HG03354 (cell line): ENCODE data around the gene AKNAD1.

Experiments used
- ATAC-seq: cut with Tn5 transposase; IDR thresholded peaks from one replicate; pipeline ENCODE4 v1.9.1; 2021; ENCODE audit warnings: mild to moderate bottlenecking; ENCODE audit not compliant: unreplicated experiment, poor library complexity, severe bottlenecking

Gene AKNAD1

DNA sequence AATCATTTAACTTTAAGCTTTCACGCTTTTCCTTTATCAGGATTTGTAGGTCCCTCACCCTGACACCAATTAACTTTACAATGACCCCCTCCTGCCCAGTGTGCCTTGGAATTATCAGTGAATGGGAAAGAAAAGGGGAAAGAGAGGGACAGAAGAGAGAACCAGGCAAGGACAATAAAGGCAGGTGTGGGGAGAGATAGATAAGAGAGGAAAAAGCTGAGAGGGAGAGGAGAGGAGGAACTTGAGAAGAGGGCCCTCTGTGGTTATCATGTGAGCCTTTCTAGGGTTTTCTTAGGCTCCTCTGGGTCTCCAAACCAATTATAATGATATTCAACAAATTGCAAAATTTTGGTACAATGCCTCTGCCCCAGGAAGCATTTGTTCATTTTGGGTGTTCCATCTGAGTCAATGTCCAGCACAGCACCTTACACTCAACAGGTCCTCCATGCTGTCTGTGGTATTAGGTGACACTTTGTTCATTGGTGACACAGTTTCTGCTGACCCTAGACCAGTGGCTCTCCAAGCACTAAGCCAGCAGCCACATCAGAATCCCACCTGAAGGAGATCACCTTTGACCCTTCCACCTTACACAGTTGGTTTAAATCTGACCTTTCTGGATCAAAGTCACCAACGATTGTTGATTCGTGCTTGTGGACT lies 14.2 kb downstream of the AKNAD1 start:
- ATAC-seq = no peak

DNA sequence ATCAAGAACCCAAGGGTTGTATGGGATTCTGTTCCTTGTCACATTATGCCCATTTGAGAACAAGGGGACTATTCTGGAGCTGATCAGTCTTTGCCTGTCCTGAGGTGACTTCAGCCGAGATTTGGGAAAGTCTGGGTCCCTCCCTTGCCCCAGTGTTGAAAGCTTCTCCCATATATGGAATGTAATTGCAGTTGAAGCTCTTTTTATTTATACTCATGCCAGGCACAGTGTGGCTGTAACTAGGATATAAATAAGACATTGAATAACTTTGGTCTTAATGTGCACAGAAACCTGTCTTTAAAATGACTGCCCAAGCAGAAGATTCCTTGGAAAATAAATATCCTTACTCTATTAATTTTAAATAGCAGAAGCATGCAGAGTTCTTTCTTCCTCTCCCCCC lies 15.2 kb downstream of the AKNAD1 start:
- ATAC-seq = no peak

DNA sequence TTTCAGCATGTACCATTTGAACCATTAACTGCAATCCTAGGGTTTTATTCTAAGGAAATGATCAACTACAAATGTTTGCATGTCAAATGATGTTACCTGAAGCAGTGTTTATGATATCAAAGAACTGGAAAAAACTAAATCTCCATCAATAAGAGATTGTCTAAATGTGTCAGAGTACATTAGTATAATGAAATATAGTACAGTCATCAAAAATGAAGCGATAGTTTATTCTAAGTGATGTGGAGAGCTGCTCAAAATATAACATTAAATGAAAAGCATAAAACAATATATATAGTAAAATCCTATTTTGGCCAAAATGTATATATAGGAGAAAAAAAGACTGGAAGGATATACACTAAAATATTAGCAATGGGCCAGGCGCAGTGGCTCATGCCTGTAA lies 24.0 kb downstream of the AKNAD1 start:
- no peak for ATAC-seq

DNA sequence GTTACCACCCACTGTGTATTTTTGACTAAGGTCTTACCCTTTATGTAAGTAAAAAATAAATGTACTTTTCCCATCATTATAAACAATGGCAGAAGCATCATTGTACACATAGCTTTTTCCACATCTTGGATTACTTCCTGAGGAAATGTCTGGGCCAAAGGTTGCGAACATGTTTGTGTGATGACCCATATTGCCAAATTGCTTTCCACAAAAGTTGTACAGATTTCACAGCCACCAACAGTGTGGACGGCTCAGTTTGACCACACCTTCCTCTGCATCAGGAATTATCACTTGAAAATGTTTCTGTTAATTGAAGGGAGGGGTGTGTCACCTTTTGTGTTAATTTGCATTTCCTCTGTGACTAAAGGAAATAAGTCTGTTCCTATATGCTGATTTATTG lies 25.7 kb downstream of the AKNAD1 start:
- no peak for ATAC-seq

DNA sequence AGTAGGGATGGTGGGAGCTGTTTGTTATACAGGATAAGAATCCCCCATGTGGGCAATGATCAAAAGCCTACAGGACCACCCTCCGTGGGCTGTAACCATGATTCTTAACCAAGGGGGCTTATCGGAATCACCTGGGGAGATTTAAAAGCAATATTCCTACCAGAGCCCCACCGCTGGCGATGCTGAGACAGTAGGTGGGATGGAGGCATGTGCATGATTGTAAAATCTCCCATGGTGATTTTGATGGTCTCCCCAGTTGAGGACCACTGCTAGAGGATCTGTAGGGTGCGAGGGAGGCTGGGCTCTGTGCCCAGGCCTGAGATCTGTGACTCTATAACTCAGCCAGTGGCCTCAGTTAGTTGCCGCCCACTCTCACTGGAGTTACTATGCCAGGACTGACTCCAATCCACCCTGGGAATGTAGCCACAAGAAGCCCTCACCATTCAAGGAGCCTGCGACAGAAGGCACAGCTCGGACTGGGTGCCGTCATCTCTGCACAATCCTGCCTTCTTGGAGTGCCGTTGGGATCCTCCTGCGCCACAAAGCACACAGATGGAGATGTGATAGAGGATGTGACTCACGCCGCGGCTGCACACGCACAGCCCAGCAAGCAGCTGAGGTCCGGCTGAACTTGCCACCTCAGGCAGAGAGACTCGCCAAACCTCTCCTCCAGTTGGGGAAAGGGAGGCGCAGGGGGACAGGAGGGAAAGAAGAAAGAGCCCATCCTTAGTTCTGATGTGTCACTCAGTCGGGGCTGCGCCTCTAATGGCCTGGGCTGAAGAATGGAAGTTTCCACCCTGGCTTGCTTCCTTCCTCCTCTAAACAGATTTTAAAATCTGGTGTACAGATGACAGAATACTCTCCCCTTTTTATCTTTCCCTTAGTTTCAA lies 26.5 kb downstream of the AKNAD1 start:
- no peak for ATAC-seq

DNA sequence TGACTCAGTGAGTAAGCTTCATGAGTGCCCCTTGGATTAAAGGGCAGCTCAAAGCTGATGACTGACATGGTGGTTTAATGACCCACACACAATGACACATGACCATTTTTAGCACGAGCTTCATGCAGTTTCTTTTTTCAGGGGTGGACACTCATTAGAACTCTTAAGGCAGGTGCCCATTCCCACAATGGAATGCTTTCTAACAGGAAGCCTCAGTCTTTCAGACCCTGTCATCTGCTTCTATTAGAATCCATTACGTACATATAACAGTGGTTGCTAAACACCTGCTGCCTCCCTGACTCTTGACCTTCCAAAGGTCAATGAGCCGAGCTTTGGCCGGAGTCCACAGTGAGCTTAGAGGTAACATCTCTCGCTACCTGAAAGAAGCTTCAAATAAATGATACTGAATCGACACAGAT lies 27.4 kb downstream of the AKNAD1 start:
- no peak for ATAC-seq

DNA sequence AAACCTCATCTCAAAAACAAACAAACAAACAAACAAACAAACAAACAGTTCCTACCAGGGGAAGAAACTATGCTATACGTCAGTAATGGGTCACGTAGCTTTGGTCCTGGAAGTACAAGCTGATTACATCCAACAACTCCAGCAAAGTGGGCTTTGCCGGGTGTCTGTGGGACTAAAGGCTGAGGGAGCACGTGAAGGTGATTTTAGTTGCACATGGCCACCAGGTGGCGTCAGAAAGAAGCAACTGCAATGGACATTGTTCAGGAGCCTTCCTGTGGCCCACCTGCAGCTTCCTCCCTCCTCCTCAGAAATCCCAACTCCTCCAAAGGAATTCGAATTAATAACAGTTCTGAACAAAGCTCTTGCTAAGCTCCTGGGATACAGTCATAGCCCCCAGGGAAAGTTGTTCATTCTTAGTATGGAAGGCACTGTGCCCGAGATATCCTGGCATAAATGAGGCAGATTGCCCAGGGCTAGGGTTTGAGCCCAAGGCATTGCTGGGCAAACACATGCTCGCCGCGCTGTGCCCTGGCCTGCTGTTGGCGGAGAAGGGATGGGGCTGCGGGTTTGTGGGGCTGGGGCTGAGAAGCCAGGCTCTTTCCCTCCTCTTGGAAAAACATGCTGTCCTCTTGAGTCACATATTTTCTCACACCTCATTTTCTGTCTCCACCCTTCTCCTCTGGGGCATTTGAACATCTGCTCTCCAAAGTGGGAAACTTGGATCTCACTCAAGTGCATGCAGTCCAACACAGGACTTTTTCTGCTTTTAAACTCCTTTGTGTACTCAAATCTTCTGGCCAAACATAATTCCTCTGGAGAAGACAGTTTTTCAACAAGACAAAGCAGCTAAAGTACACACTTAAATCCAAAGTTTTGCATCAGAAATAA lies 28.6 kb downstream of the AKNAD1 start:
- ATAC-seq = peak; percentile 79

DNA sequence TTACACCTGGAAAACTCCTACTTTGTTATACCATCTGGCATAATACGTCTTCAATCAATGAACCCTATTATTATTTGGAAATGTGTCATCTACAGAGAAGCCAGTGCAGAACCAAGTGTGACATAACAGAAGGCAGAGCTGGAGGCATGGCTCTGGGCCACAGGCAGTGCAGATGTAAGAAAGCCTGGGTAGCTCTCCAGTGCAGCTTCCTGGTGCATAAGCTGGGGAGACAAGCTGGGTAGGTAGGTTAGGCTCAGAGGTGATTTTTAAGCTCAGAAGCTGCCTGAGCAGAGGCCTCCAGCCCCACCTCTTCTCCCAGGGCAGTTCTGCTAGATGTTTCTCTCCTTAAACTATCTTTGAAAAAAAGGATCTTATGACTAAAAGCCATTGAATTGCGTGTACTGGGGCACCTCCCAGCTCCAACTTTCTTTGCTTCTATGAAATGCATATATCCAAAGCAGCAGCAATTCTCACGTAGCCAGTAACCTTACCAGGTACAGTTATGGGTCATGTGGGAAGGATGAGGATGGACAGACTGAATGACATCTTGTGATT lies 30.7 kb downstream of the AKNAD1 start:
- ATAC-seq = no peak

DNA sequence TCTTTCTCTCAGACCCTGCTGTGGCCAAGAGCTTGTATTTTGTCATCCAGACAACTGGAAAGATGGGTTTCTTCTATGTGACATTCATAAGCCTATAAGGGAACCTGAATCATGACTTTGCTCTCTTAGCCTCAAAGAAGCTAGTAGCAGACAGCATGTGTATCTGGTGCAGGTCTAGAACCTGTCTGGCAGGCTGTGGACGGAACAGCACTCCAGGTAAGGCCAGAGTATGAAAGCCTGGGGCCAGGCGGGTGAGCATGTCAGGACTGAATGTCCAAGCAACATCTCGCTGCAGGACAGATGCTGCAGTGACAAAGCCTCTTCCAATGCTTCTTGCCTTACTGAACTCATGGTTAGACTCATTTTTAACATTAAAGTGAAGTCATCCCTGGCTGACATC lies 32.8 kb downstream of the AKNAD1 start:
- no peak for ATAC-seq

DNA sequence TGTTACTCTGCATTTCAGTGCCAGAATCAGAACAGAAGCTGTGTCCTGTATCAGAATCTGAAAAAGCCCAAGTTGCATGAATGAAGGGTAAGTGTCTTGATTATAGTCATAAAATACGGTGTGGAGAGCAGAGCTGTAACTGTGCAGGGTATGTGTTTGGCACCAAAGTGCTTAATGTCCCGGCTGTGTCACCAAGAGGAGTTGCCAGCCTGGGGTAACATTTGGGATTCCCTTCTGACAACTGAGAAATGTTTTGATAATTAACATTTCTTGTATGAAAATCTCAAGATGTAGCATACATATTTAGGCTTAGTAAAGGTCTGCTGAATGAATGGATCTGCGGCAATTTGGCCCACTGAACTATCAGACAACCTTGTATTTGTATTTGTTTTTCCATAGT lies 33.3 kb downstream of the AKNAD1 start:
- no peak for ATAC-seq

DNA sequence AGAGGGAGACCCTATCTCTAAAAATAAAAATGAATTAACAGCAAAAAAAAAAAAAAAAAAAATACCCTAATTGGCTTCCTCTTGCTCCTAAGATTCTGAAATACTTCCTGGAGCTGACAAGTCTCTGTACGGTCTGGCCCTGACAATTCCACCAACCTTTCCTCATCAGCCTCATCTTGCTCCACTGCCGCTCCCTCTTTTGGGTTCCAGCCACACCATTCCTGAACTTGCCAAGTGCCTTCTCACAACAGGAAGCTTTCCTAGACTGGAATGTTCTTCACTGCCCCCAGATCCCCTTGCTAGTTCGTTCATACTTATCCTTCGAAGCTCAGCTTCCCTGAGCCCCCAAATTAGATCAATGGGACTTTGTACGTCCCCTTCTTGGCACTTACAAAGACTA lies 37.0 kb downstream of the AKNAD1 start:
- ATAC-seq = no peak

DNA sequence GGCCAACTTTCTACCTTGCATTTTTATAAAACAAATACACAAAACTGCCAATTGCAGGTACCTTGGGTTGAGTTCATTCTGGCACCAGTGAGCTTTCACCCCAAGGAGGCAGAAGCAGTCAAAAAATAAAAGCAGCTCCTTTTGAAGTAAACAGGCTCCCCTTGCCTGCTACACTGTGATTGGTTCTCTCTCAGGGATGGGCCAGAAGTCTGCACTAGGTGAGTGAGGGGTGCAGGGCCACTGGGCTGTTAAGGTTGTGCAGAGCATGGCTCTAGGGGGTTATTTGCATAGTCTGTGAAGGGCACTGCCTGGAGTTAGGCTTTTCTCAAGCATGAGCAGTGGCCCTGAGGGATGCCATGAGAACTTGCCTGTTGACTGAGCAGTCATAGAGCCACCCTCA lies 39.1 kb downstream of the AKNAD1 start:
- no peak for ATAC-seq

DNA sequence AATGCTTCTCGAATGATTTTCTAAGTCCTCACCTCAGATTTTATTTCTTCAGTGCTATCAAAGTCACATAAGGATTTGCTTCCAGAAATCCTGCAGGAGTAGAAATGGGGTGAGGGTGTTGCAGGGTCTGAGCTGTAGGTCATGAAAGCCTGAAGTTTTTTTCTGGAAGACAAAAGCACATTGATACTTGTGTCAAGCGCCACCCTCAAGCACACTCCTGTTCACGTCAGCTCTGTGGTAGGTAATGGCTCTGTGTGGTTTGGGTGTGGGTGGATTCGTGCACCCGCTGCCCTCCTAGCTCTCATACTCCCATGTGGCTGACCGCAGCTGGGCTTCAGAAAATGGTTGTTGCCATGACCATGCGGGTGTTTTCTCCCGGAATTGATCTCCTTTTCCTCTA lies 39.9 kb downstream of the AKNAD1 start:
- ATAC-seq = no peak

DNA sequence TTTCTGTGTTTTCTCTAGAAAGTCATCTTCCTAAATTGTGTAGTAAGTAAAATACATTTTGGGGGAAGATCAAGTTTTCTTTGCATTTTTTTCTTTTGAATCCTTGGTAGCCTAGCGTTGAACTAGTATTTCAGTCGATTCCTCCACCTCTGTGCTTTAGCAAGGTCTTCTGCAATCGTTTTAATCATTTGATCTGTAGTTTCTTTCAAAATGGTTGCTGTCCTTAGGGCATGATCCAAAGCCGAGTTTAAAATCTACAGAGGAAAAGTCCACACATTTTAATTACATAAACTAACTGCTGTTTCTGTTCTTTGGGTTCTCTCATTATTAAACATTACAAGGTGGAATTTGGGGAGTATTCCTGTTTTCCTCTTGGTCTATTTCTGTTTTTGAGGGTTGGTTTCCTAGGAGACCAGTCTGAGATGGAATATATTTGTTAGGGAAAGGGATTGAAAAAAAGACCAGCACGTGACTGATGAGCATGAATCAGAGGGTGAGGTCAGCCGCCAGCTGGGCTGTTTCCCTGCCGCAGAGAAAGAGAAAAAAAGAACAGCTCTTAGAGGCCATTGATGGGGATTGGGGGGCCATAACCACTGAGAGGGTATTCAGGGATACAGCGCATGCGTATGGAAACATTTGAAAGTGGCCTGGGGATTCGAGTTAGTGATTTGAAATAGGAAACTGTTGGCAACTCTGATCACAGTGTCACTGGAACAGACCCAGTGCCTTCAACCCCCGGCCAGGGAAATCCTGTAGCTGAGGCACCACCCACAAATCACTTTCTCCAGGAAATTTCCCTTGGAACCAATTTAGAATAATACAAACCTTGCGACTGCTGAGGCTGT lies 40.6 kb downstream of the AKNAD1 start:
- ATAC-seq = no peak

DNA sequence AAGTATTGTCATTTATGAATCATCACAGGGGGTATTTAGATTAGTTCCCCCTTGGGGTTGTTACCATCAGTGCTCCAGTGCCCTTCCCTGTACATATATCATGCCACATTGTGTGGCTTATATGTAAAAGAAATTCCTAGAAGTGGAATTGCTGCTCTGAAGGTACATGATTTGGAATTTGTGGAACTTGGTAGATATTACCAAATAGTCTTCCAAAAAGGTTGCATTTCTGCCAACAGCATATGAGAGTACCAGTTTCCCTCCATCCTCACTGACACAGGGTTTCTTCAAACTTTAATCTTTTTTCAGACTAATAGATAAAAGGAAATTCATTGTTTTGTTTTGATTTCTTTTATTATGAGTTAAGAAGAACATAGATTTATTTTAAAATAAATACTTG lies 41.3 kb downstream of the AKNAD1 start:
- ATAC-seq = no peak

DNA sequence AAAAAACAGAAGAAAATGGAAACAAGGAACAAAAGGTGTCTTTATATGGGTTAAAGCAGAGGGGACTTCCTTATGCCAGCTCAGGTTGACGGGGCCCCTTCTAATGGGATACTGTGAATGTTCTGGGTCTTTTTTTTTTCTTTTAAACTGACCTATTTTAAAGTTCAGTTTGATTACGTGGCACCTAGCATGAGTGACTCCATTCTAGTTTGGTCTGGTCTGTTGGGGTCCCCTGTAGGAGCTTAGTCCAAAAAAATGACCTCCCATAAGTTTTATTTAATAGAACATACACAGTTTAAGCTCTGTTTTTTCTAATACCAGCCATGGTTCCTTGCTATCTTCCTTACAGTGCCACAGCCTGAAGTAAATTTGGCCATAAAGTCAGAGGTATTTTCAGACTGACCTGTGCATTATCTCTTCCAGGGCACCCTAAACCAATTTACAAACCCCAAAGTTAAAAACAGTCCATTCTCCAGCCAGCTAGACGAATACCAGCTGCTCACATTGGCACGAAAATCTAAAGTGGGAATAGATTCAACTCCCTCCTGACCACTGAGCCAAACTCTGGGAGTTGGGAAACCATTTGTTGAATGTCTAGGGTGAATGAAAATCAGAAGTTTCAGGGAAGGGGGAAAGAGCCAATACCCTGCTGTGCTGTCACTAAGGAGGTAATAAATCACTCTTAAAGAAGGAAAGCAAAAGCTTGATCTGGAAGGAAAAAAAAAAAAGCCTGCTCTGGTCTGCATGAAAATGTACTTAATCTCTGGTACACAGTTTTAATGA lies 42.4 kb downstream of the AKNAD1 start:
- no peak for ATAC-seq

DNA sequence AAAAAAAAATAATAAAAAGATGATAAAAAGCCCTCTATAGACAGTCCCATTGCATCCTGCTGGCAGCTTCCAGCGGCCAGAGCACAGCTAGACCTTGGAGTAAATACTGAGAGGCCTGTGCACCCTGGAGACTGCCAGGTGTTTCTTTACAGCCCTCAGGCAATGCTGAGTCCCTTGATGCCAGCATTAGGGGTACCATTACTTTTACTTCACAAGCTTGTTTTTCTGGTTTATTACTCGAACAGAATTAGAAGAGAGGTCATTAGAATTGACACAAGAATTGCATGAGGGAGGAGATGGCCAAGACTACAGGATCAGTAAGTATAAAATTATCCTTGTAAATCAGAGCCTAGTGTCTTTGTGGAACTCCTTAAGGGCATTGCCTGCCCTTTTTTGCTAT lies 43.6 kb downstream of the AKNAD1 start:
- no peak for ATAC-seq

DNA sequence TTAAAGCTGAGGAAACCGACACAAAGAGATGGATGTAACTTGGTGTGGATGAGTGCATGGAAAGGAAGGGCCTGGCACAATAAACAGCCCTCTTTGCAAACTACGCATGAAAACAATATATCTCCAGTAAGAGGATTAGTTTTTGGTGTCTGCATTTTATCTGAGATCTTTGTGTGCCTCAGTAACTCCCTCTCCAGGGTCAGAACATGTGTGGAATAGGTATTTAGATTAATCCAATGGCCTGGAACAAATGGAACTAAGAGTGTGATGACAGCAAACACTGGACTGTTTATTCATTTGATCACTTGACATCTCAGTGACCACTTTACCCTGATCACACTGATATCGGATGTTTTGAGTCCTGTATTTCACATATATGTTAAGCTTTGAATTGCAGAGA lies 45.3 kb downstream of the AKNAD1 start:
- ATAC-seq = no peak

DNA sequence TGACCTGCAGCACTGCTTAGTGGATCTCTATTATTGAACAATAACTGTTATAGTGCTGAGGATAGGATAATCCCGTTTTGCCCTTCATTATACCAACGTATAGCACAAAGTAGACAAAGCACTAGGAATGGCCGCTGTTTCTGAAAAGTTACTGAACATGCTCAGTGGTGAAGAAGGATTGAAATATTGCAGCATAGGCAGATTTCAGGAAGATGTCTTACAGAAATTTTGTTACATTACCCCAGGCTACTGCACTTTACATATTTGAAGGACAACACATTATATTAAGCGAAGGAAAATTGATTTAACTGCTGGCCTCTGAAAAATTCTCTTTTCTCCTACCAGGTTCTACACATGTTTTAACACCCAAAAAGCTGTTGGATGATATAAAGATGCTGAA lies 48.5 kb downstream of the AKNAD1 start:
- ATAC-seq = no peak
